GM12878 (cell line): ENCODE data around the gene GHITM. TPM values are rescaled to one million over a fixed set of nuclear protein-coding genes. Genes with fewer than 3 reads are reported as not detected.

ENCODE experiments used
- ATAC-seq: fragments of 200-7000 bp; cut with Tn5 transposase; 3 replicates; pipeline ENCODE4 v1.9.1; 2020; ENCODE audit warnings: mild to moderate bottlenecking, moderate library complexity
- BruUV-seq: library from RNA; stranded (reverse); fragments of 400-500 nt; replicated peaks from 2 replicates; lab custom pipeline; 2021; lab: Mats Ljungman, UMichigan
- CTCF ChIA-PET: fragments of 300-600 bp; sonication (Branson Sonifier 250); formaldehyde crosslinking; extraction: SDS; loops from one replicate; lab custom pipeline; 2021; ENCODE audit warnings: inconsistent platforms; lab: Yijun Ruan, JAX
- POLR2A ChIA-PET: fragments of 350-600 bp; formaldehyde crosslinking; extraction: SDS; loops from one replicate; lab custom pipeline; 2021; ENCODE audit warnings: inconsistent platforms; lab: Charles Lee
- RAD21 ChIA-PET: fragments of 300-600 bp; sonication (Branson Sonifier 250); formaldehyde crosslinking; loops from one replicate; lab custom pipeline; 2023; ENCODE audit warnings: antibody characterized with exemption; ENCODE audit not compliant: unreplicated experiment; lab: Charles Lee
- SMC1A ChIA-PET: fragments of 300-600 bp; sonication (Branson Sonifier 250); formaldehyde crosslinking; loops from one replicate; lab custom pipeline; 2023; ENCODE audit not compliant: unreplicated experiment, uncharacterized antibody; lab: Charles Lee
- DNase-seq: peaks from one replicate; pipeline ENCODE4 v3.0.0-alpha.2; 2011; ENCODE audit warnings: low read depth, low spot score
- FAIRE-seq: peaks from 3 replicates; lab custom pipeline; 2011; peaks lifted over from hg19 to GRCh38; lab: Jason Lieb, UNC
- H2AFZ ChIP-seq: 2 replicates; pipeline ENCODE4 v1.6.0; 2011; ENCODE audit warnings: low read depth, low read length, control low read depth; ENCODE audit not compliant: control insufficient read depth
- H3K27ac ChIP-seq: 2 replicates; pipeline ENCODE4 v1.5.1; 2011; ENCODE audit warnings: control low read depth; ENCODE audit not compliant: control insufficient read depth, insufficient read depth
- H3K27me3 ChIP-seq, 2 experiments: replicated peaks in 1 of 2; 2 replicates each; pipeline versions ENCODE4 v1.6.0 to v1.6.1; 2011; ENCODE audit warnings: low read length in 1 of 2; ENCODE audit not compliant: control insufficient read depth in 2 of 2, insufficient read depth in 2 of 2
- H3K36me3 ChIP-seq, 2 experiments: 2 replicates each; pipeline ENCODE4 v1.5.1; 2011; ENCODE audit warnings: low read length in 1 of 2; ENCODE audit not compliant: control insufficient read depth in 2 of 2, insufficient read depth in 2 of 2
- H3K4me1 ChIP-seq: 2 replicates; pipeline ENCODE4 v1.6.1; 2011; ENCODE audit warnings: mild to moderate bottlenecking, low read length, moderate library complexity, mixed read lengths; ENCODE audit not compliant: control insufficient read depth, insufficient read depth
- H3K4me2 ChIP-seq: 2 replicates; pipeline ENCODE4 v1.6.0; 2011; ENCODE audit warnings: control low read depth; ENCODE audit not compliant: control insufficient read depth, insufficient read depth
- H3K4me3 ChIP-seq: fragments of 200-600 bp; sonication (generic); 2 replicates; pipeline ENCODE4 v1.5.1; 2016
- H3K79me2 ChIP-seq: 2 replicates; pipeline ENCODE4 v1.6.0; 2011; ENCODE audit warnings: low read length; ENCODE audit not compliant: control insufficient read depth, insufficient read depth
- H3K9ac ChIP-seq: 2 replicates; pipeline ENCODE4 v1.8.0; 2011; ENCODE audit warnings: low read length, control low read depth, mixed read lengths; ENCODE audit not compliant: control insufficient read depth, insufficient read depth
- H3K9me3 ChIP-seq: replicated peaks from 3 replicates; pipeline ENCODE4 v1.5.1; 2011; ENCODE audit warnings: mild to moderate bottlenecking, low read length; ENCODE audit not compliant: control insufficient read depth, insufficient read depth
- H4K20me1 ChIP-seq: 2 replicates; pipeline ENCODE4 v1.6.0; 2011; ENCODE audit not compliant: control insufficient read depth, insufficient read depth
- ASH2L ChIP-seq: fragments of 300-600, 200-600 bp; sonication (generic); IDR thresholded peaks from 2 replicates; pipeline ENCODE4 v1.6.1; 2017; ENCODE audit warnings: low read depth, mild to moderate bottlenecking, borderline replicate concordance
- ATF2 ChIP-seq: IDR thresholded peaks from 2 replicates; pipeline ENCODE4 v1.6.1; 2012; ENCODE audit warnings: low read length, inconsistent platforms
- ATF7 ChIP-seq: fragments of 450-650 bp; IDR thresholded peaks from 2 replicates; pipeline ENCODE4 v1.6.1; 2016; ENCODE audit warnings: low read depth, mild to moderate bottlenecking
- BCL3 ChIP-seq: IDR thresholded peaks from 2 replicates; pipeline ENCODE4 v1.6.1; 2011; ENCODE audit warnings: borderline replicate concordance, low read depth, mild to moderate bottlenecking, moderate library complexity, low read length; ENCODE audit not compliant: insufficient read depth, poor library complexity, severe bottlenecking
- BHLHE40 ChIP-seq, 2 experiments: fragments of 450-650 bp in 1 of 2; IDR thresholded peaks; 2 replicates each; pipeline ENCODE4 v1.6.1; 2011 to 2017; ENCODE audit warnings: low read depth in 2 of 2, borderline replicate concordance in 1 of 2, improper control_type of control experiment in 1 of 2, low read length in 1 of 2, mild to moderate bottlenecking in 1 of 2
- CBFB ChIP-seq: IDR thresholded peaks from 2 replicates; pipeline ENCODE4 v1.6.1; 2016; ENCODE audit warnings: antibody characterized with exemption, low read depth
- CEBPZ ChIP-seq: fragments of 150-350 bp; IDR thresholded peaks from 2 replicates; pipeline ENCODE4 v1.6.1; 2016; ENCODE audit warnings: low read depth, low read length
- LARP7 ChIP-seq: fragments of 450-650 bp; IDR thresholded peaks from 2 replicates; pipeline ENCODE4 v1.6.1; 2017; ENCODE audit warnings: mild to moderate bottlenecking
- MYB ChIP-seq: fragments of 150-350 bp; IDR thresholded peaks from 2 replicates; pipeline ENCODE4 v1.6.1; 2014; ENCODE audit warnings: mild to moderate bottlenecking, low read depth, low read length, borderline replicate concordance
- POLR2A ChIP-seq: IDR thresholded peaks from 2 replicates; pipeline ENCODE4 v1.6.1; 2011; ENCODE audit warnings: low read depth, mild to moderate bottlenecking, low read length
- POLR2AphosphoS2 ChIP-seq: IDR thresholded peaks from 2 replicates; pipeline ENCODE4 v1.6.1; 2011; ENCODE audit warnings: low read depth, mild to moderate bottlenecking, low read length, improper control_type of control experiment, moderate library complexity
- RUNX3 ChIP-seq: IDR thresholded peaks from 2 replicates; pipeline ENCODE4 v1.6.1; 2012; ENCODE audit warnings: low read length, inconsistent platforms
- TCF3 ChIP-seq: IDR thresholded peaks from 2 replicates; pipeline ENCODE4 v1.6.1; 2012; ENCODE audit warnings: low read depth, mild to moderate bottlenecking, low read length, borderline replicate concordance; ENCODE audit not compliant: insufficient read depth
- ZNF384 ChIP-seq: IDR thresholded peaks from 2 replicates; pipeline ENCODE4 v1.6.1; 2012; ENCODE audit warnings: low read depth, mild to moderate bottlenecking, low read length, improper control_type of control experiment, borderline replicate concordance
- ZNF592 ChIP-seq: fragments of 450-650 bp; IDR thresholded peaks from 2 replicates; pipeline ENCODE4 v1.6.1; 2017; ENCODE audit warnings: mild to moderate bottlenecking, moderate library complexity
- WGBS: methylation state at CpG from one replicate; pipeline ENCODE4 v1.1.6; 2016; ENCODE audit warnings: low lambda C conversion rate; ENCODE audit not compliant: insufficient replicate concordance, insufficient coverage; ENCODE audit errors: missing lambda C conversion rate; 5-methylcytosine and 5-hydroxymethylcytosine counted together
- in situ Hi-C: fragments of 300-500 bp; cut with MboI; formaldehyde crosslinking; loops from 9 replicates; pipeline ENCODE4 v1.14.3; 2018; ENCODE audit warnings: mixed read lengths
- intact Hi-C: fragments of 100-400 bp; cut with micrococcal nuclease; formaldehyde crosslinking; loops from one replicate; pipeline ENCODE4 v1.14.2; 2022; ENCODE audit not compliant: unreplicated experiment
- polyA plus RNA-seq, 11 experiments: library from polyadenylated mRNA; depleted of rRNA in 4 of 11; unstranded in 6 of 11; stranded (reverse) in 5 of 11; fragments of >200 nt; fragmentation: Nextera tagmentation in 4 of 11; fragmentation: Illumina TruSeq in 1 of 11; extraction: Ambion mirVana in 4 of 11; extraction: Trizol in 1 of 11; gene quantifications; 1 replicate in 1 of 11; 2 replicates in 10 of 11; pipeline versions ENCODE4 v1.2.1 to v1.2.3, GENCODE V29; 2011 to 2016; ENCODE audit warnings: inconsistent platforms in 2 of 11, missing spikeins in 2 of 11, low read depth in 1 of 11
- total RNA-seq, 4 experiments: library from RNA; depleted of rRNA in 3 of 4; stranded (reverse); fragments of >200 nt in 3 of 4; fragmentation: Illumina TruSeq in 1 of 4; extraction: Trizol in 1 of 4; gene quantifications; 2 replicates each; pipeline versions ENCODE4 v1.2.1 to v1.2.3, GENCODE V29; 2013 to 2021

Gene GHITM
- total and polyA plus RNA-seq, 10 of the 15 experiments (the other 5 are each of a cell fraction or from before 2014, with no cell fraction given), result 120 to 501 (median 209) TPM

GRCh38 chr10:84175436-84175835, 36.1 kb downstream of the GHITM start:
- WGBS, result 83% methylated on average over 6 of the region's 6 CpGs
- BruUV-seq, result no TSS peak
- ChIA-PET CTCF (interaction anchor here (6.4 kb wide), 1 partner anchor 27 kb away, joined by 35 read pairs; no protein-coding TSS in a partner anchor), RAD21 (no interaction called here), SMC1A (no interaction called here), POLR2A (no interaction called here)
- Histone ChIP-seq H3K27ac (no peak overlapping the region), H3K79me2 (peaks cover 13% of the 10 kb centered on the region), H3K4me2 (no peak overlapping the region), H3K9ac (no peak overlapping the region), H3K4me1 (peaks cover 48% of the 10 kb centered on the region), H3K27me3 (no peaks in the 10 kb centered on the region), H4K20me1 (no peaks in the 10 kb centered on the region), H2AFZ (no peak overlapping the region), H3K9me3 (no peaks in the 10 kb centered on the region), H3K4me3 (no peak overlapping the region), H3K36me3 (no peaks in the 10 kb centered on the region)
- DNase-seq, result no peak
- in situ Hi-C loops (no loop called here), intact Hi-C loops (loop anchor here (10.0 kb wide), 1 partner anchor 1251 kb away; no protein-coding TSS in a partner anchor)
- FAIRE-seq, result no peak
- no peak for ATAC-seq
- TF ChIP-seq CEBPZ (no peak), MYB (no peak), BHLHE40 (IDR thresholded peaks at IDR 0.05; ENCODE audit: borderline replicate concordance in 1 of 2, low read depth in 2 of 2, low read length in 1 of 2) (no peak), POLR2A (no peak), ZNF384 (no peak), ASH2L (no peak), POLR2AphosphoS2 (no peak), CBFB (no peak), RUNX3 (no peak), ZNF592 (no peak), ATF7 (no peak), BCL3 (no peak), ATF2 (no peak), TCF3 (no peak), LARP7 (no peak)
